Lower leg skin (tissue), 4 donors: Measurements from ENCODE around the gene ZFP90. TPM values are rescaled to one million over a fixed set of nuclear protein-coding genes. Genes with fewer than 3 reads are reported as not detected.

Experiments used
- DNase-seq, 2 donors: peaks; one replicate each; pipeline ENCODE4 v3.0.0-alpha.2; 2019; ENCODE audit warnings: low spot score in 2 of 2
- H3K4me3 ChIP-seq: fragments of 200-600 bp; sonication (generic); 2 replicates; pipeline ENCODE4 v1.5.1; 2017; ENCODE audit warnings: mild to moderate bottlenecking, low read depth; ENCODE audit not compliant: poor library complexity, severe bottlenecking
- POLR2A ChIP-seq, 2 donors: fragments of 450-650 bp; IDR thresholded peaks; one replicate each; pipeline ENCODE4 v1.6.1; 2016 to 2017; ENCODE audit warnings: antibody characterized with exemption in 2 of 2, mild to moderate bottlenecking in 1 of 2, moderate library complexity in 1 of 2
- WGBS, 2 donors: methylation state at CpG; one replicate each; pipeline ENCODE4 v1.1.5; 2018; 5-methylcytosine and 5-hydroxymethylcytosine counted together
- intact Hi-C: fragments of 100-400 bp; cut with DNase I; formaldehyde crosslinking; loops from one replicate; pipeline ENCODE4 v1.15.0; 2023; ENCODE audit warnings: low total_unique reads
- total RNA-seq, 4 donors: library from RNA; depleted of rRNA; stranded (reverse); fragments of >200 nt; gene quantifications; one replicate each; pipeline ENCODE4 v1.1.0, GENCODE V29; 2016
- TF ChIP-seq, protein P1 (sequence below), 3 donors: fragments of 450-650 bp; IDR thresholded peaks; one replicate each; pipeline ENCODE4 v1.5.1; 2016; ENCODE audit warnings: antibody characterized with exemption in 3 of 3, mild to moderate bottlenecking in 3 of 3, moderate library complexity in 2 of 3

Gene ZFP90
- total RNA-seq, 4 donors from 2014 or later = 14.5 to 32.6 (median 18.5) TPM

- peak; percentile 81 to 97 for DNase-seq
- TF ChIP-seq POLR2A (IDR thresholded peaks at IDR 0.05) = no peak
- TF ChIP-seq, protein P1, sequence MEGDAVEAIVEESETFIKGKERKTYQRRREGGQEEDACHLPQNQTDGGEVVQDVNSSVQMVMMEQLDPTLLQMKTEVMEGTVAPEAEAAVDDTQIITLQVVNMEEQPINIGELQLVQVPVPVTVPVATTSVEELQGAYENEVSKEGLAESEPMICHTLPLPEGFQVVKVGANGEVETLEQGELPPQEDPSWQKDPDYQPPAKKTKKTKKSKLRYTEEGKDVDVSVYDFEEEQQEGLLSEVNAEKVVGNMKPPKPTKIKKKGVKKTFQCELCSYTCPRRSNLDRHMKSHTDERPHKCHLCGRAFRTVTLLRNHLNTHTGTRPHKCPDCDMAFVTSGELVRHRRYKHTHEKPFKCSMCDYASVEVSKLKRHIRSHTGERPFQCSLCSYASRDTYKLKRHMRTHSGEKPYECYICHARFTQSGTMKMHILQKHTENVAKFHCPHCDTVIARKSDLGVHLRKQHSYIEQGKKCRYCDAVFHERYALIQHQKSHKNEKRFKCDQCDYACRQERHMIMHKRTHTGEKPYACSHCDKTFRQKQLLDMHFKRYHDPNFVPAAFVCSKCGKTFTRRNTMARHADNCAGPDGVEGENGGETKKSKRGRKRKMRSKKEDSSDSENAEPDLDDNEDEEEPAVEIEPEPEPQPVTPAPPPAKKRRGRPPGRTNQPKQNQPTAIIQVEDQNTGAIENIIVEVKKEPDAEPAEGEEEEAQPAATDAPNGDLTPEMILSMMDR (IDR thresholded peaks at IDR 0.05) = peak in 2 of 3 donors; percentile 66 to 69
- intact Hi-C loops = no loop called here
- H3K4me3 ChIP-seq = no peak overlapping the region
- 15 to 16% methylated on average over 23 to 29 of the region's 29 CpGs for WGBS, 2 donors
Observed at GRCh38 chr16:68528686-68529379, 10.3 kb upstream of the ZFP90 start.

- TF ChIP-seq, protein P1 (IDR thresholded peaks at IDR 0.05) = no peak
- TF ChIP-seq POLR2A (IDR thresholded peaks at IDR 0.05) = no peak
- DNase-seq = no peak
- H3K4me3 ChIP-seq = peak overlapping the region; percentile 87
- intact Hi-C loops = no loop called here
- 17 to 21% methylated on average over 12 to 13 of the region's 13 CpGs for WGBS, 2 donors
Observed at GRCh38 chr16:68529608-68529930, 9.5 kb upstream of the ZFP90 start.

DNA sequence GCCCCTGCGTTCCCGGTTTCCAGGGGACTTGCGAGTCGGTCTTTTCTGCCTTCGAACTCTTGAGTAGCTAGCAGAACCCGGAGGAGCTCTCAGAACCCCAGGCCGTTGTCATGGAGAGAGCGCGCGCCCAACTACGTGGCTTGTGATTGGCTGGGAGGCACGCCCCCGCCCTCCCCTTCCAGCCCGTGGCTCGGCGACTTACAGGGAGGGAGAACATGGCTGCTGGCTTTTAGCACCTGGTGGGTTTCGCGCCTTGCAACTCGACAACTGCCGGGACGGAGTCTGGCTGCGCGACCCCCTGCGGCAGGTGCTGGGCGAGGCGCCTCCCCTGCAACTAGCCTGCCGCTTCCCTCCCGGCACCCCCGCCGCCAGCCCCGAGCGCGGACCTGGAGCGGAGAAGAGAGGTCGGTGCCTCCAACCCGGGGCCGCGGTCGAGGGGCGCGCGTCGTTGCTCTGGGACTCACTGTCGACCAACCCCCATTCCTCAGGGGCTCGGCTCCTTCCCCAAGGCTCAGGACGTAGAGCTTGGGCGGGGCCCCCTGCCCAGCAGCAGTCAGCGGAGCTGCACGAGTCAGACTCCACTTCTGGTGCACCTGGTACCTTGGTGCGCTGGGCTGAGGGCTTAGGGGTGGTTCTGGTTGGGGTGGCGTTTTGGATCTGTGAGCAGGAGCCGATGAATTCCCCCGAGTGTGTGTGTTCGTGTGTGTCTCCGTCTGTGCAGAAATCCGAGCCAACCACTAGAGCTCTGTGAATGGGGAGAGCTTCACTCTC, 9.0 kb upstream of the ZFP90 start:
- peak; percentile 91 to 98 for DNase-seq
- WGBS, 2 donors = 0 to 2% methylated on average over 36 to 43 of the region's 56 CpGs

DNA sequence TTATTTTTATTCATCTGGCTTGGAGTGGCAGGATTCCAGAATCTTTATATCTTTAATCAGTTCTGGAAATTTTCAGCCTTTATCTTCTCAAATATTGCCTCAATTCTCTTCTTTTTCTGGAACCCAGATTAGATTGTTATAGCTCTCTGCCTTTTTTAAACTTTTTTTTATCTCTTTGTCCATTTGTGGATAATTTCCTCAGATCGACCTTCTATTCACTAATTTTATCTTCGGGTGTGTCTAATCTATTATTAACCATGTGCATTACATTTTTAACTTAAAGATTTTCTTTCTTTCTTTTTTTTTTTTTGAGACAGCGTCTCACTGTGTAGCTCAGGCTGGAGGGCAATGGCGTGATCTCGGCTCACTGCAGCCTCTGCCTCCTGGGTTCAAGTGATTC, 5.2 kb upstream of the ZFP90 start:
- WGBS, 2 donors = 97 to 98% methylated on average over 5 of the region's 5 CpGs
- intact Hi-C loops = loop anchor here (10.0 kb wide), 1 partner anchor 591 kb away; no protein-coding TSS in a partner anchor
- TF ChIP-seq POLR2A (IDR thresholded peaks at IDR 0.05) = no peak
- TF ChIP-seq, protein P1 (IDR thresholded peaks at IDR 0.05) = no peak
- H3K4me3 ChIP-seq = no peak overlapping the region
- no peak for DNase-seq

More for the DNA sequence above, 9.0 kb upstream of the ZFP90 start:
- intact Hi-C loops = loop anchor here (10.0 kb wide), 1 partner anchor 595 kb away; no protein-coding TSS in a partner anchor
- peak overlapping the region; percentile 87 for H3K4me3 ChIP-seq
- no peak for TF ChIP-seq POLR2A (IDR thresholded peaks at IDR 0.05)
- TF ChIP-seq, protein P1 (IDR thresholded peaks at IDR 0.05) = no peak

DNA sequence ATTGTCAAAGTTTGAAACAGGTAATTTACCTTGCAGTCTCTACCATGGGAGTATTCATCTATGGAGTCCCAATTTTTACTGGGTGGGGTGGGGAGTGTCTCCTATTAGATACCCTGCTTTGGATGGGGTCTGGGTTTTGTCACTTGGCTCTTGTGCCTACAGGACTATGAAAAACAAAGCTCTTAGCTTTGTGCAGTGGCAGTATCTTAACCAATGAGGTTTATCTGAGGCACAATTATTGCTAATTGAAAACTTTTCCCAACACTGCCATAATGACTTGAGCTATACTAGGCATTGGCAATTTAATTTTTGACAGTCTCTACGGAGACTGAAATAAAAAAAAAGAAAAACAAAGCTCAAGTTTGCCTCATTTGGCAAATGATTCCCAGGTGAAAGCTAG, 3.8 kb upstream of the ZFP90 start:
- intact Hi-C loops = loop anchor here (10.0 kb wide), 1 partner anchor 589 kb away; no protein-coding TSS in a partner anchor
- no peak for DNase-seq
- WGBS, 2 donors = 38 to 47% methylated on average over 1 of the region's 1 CpG
- no peak for TF ChIP-seq POLR2A (IDR thresholded peaks at IDR 0.05)
- TF ChIP-seq, protein P1 (IDR thresholded peaks at IDR 0.05) = no peak
- no peak overlapping the region for H3K4me3 ChIP-seq
